IMR-90 (cell line): ENCODE measurements around the gene OR10G7. TPM values are rescaled to one million over a fixed set of nuclear protein-coding genes. Genes with fewer than 3 reads are reported as not detected.

ENCODE experiments used
- ATAC-seq: fragments of 200-7000 bp; cut with Tn5 transposase; 2 replicates; pipeline ENCODE4 v1.9.1; 2020; ENCODE audit warnings: low read depth, mild to moderate bottlenecking, moderate library complexity
- BruUV-seq: library from RNA; stranded (reverse); fragments of 400-500 nt; replicated peaks from 2 replicates; lab custom pipeline; 2021; lab: Mats Ljungman, UMichigan
- CTCF ChIA-PET: fragments of 300-600 bp; formaldehyde crosslinking; extraction: SDS; loops from one replicate; lab custom pipeline; 2021; ENCODE audit warnings: antibody characterized with exemption; lab: Yijun Ruan, JAX
- POLR2A ChIA-PET: fragments of 300-600 bp; sonication (Branson Sonifier 250); formaldehyde crosslinking; loops from one replicate; lab custom pipeline; 2022; ENCODE audit warnings: antibody characterized with exemption; ENCODE audit not compliant: unreplicated experiment; lab: Charles Lee
- DNase-seq: peaks from one replicate; pipeline ENCODE4 v3.0.0; 2013
- H2AFZ ChIP-seq: replicated peaks from 2 replicates; pipeline ENCODE3; 2013; ENCODE audit warnings: low read length, mild to moderate bottlenecking; ENCODE audit not compliant: poor library complexity
- H2AK5ac ChIP-seq: 2 replicates; pipeline ENCODE4 v1.6.1; 2013; ENCODE audit warnings: low read depth, low read length, inconsistent platforms
- H2AK9ac ChIP-seq: replicated peaks from 2 replicates; pipeline ENCODE3; 2013; ENCODE audit warnings: mild to moderate bottlenecking, low read depth, low read length, moderate library complexity; ENCODE audit not compliant: poor library complexity
- H2BK120ac ChIP-seq: 2 replicates; pipeline ENCODE4 v1.6.1; 2013; ENCODE audit warnings: low read depth, low read length, inconsistent platforms
- H2BK15ac ChIP-seq: 3 replicates; pipeline ENCODE4 v1.6.1; 2013; ENCODE audit warnings: low read depth, low read length, inconsistent platforms
- H2BK20ac ChIP-seq: 2 replicates; pipeline ENCODE4 v1.6.1; 2013; ENCODE audit warnings: low read depth, mild to moderate bottlenecking, inconsistent platforms, low read length, moderate library complexity
- H2BK5ac ChIP-seq: 2 replicates; pipeline ENCODE4 v1.6.1; 2013; ENCODE audit warnings: mild to moderate bottlenecking, low read depth, low read length, inconsistent platforms; ENCODE audit not compliant: poor library complexity, severe bottlenecking
- H3K14ac ChIP-seq: replicated peaks from 2 replicates; pipeline ENCODE4 v1.6.1; 2013; ENCODE audit warnings: low read depth, low read length, inconsistent platforms
- H3K18ac ChIP-seq: 2 replicates; pipeline ENCODE4 v1.6.1; 2013; ENCODE audit warnings: low read depth, low read length, control low read depth
- H3K23ac ChIP-seq: 2 replicates; pipeline ENCODE4 v1.6.1; 2013; ENCODE audit warnings: low read depth, low read length, inconsistent platforms
- H3K27ac ChIP-seq: 2 replicates; pipeline ENCODE4 v1.5.1; 2013; ENCODE audit warnings: mild to moderate bottlenecking, control low read depth, low read length; ENCODE audit not compliant: insufficient read depth
- H3K27me3 ChIP-seq: 2 replicates; pipeline ENCODE4 v1.6.1; 2013; ENCODE audit warnings: low read length; ENCODE audit not compliant: control insufficient read depth, insufficient read depth
- H3K36me3 ChIP-seq: 2 replicates; pipeline ENCODE4 v1.6.1; 2013; ENCODE audit warnings: low read length, mixed read lengths; ENCODE audit not compliant: control insufficient read depth, insufficient read depth
- H3K4ac ChIP-seq: 2 replicates; pipeline ENCODE4 v1.6.1; 2013; ENCODE audit warnings: low read depth, low read length, inconsistent platforms
- H3K4me1 ChIP-seq: 2 replicates; pipeline ENCODE4 v1.6.1; 2013; ENCODE audit warnings: low read length, mixed read lengths; ENCODE audit not compliant: control insufficient read depth, insufficient read depth
- H3K4me2 ChIP-seq: 2 replicates; pipeline ENCODE4 v1.6.1; 2013; ENCODE audit warnings: low read depth, mild to moderate bottlenecking, control low read depth, low read length, moderate library complexity
- H3K4me3 ChIP-seq: 2 replicates; pipeline ENCODE4 v1.5.1; 2013; ENCODE audit warnings: low read depth, mild to moderate bottlenecking, control low read depth, low read length, moderate library complexity; ENCODE audit not compliant: insufficient read depth
- H3K56ac ChIP-seq: 2 replicates; pipeline ENCODE4 v1.6.1; 2013; ENCODE audit warnings: low read length, inconsistent platforms; ENCODE audit not compliant: insufficient read depth; ENCODE audit errors: extremely low read depth
- H3K79me1 ChIP-seq, 2 experiments: 2 replicates each; pipeline ENCODE4 v1.6.1; 2013; ENCODE audit warnings: low read length in 2 of 2, inconsistent platforms in 1 of 2, low read depth in 1 of 2
- H3K9ac ChIP-seq: 2 replicates; pipeline ENCODE4 v1.6.1; 2013; ENCODE audit warnings: low read depth, low read length, control low read depth
- H3K9me1 ChIP-seq: 2 replicates; pipeline ENCODE4 v1.6.1; 2013; ENCODE audit warnings: low read length, inconsistent platforms; ENCODE audit not compliant: insufficient read depth
- H3K9me3 ChIP-seq: 2 replicates; pipeline ENCODE4 v1.6.1; 2013; ENCODE audit warnings: low read length; ENCODE audit not compliant: control insufficient read depth, insufficient read depth
- H4K20me1 ChIP-seq: 2 replicates; pipeline ENCODE4 v1.6.1; 2013; ENCODE audit warnings: low read length, inconsistent platforms; ENCODE audit not compliant: insufficient read depth
- H4K5ac ChIP-seq: 2 replicates; pipeline ENCODE4 v1.6.1; 2013; ENCODE audit warnings: mild to moderate bottlenecking, low read depth, low read length, control low read depth
- H4K8ac ChIP-seq, 2 experiments: 2 replicates each; pipeline ENCODE4 v1.6.1; 2013; ENCODE audit warnings: low read depth in 2 of 2, low read length in 2 of 2, control low read depth in 1 of 2, inconsistent platforms in 1 of 2
- H4K91ac ChIP-seq: 2 replicates; pipeline ENCODE4 v1.6.1; 2013; ENCODE audit warnings: low read depth, low read length, inconsistent platforms; ENCODE audit not compliant: insufficient read depth
- BHLHE40 ChIP-seq: fragments of 150-350 bp; IDR thresholded peaks from 2 replicates; pipeline ENCODE4 v1.6.1; 2016; ENCODE audit warnings: mild to moderate bottlenecking, low read depth, low read length
- CEBPB ChIP-seq: IDR thresholded peaks from 2 replicates; pipeline ENCODE4 v1.6.1; 2012; ENCODE audit warnings: low read depth, low read length, improper control_type of control experiment
- CHD1 ChIP-seq: IDR thresholded peaks from 2 replicates; pipeline ENCODE4 v1.6.1; 2012; ENCODE audit warnings: low read depth, low read length, improper control_type of control experiment
- FOS ChIP-seq: fragments of 150-350 bp; IDR thresholded peaks from 2 replicates; pipeline ENCODE4 v1.6.1; 2016; ENCODE audit warnings: low read depth, low read length
- MAFK ChIP-seq: IDR thresholded peaks from 2 replicates; pipeline ENCODE4 v1.6.1; 2012; ENCODE audit warnings: low read depth, low read length, improper control_type of control experiment
- MAZ ChIP-seq: IDR thresholded peaks from 2 replicates; pipeline ENCODE4 v1.6.1; 2012; ENCODE audit warnings: low read depth, mild to moderate bottlenecking, low read length, improper control_type of control experiment, moderate library complexity, borderline replicate concordance
- MXI1 ChIP-seq: IDR thresholded peaks from 2 replicates; pipeline ENCODE4 v1.6.1; 2012; ENCODE audit warnings: low read depth, mild to moderate bottlenecking, low read length, moderate library complexity, borderline replicate concordance
- NFE2L2 ChIP-seq: fragments of 150-350 bp; IDR thresholded peaks from 2 replicates; pipeline ENCODE4 v1.6.1; 2016; ENCODE audit warnings: low read depth, mild to moderate bottlenecking, low read length
- POLR2A ChIP-seq: IDR thresholded peaks from 2 replicates; pipeline ENCODE4 v1.6.1; 2012; ENCODE audit warnings: mild to moderate bottlenecking, low read depth, low read length
- RAD21 ChIP-seq: IDR thresholded peaks from 2 replicates; pipeline ENCODE4 v1.6.1; 2012; ENCODE audit warnings: low read length, improper control_type of control experiment
- RCOR1 ChIP-seq: IDR thresholded peaks from 2 replicates; pipeline ENCODE4 v1.6.1; 2012; ENCODE audit warnings: mild to moderate bottlenecking, low read length, improper control_type of control experiment; ENCODE audit not compliant: insufficient replicate concordance
- RFX5 ChIP-seq: IDR thresholded peaks from 2 replicates; pipeline ENCODE4 v1.8.0; 2012; ENCODE audit warnings: low read depth, mild to moderate bottlenecking, low read length, moderate library complexity
- SMC3 ChIP-seq: fragments of 150-350 bp; IDR thresholded peaks from 2 replicates; pipeline ENCODE4 v1.6.1; 2016; ENCODE audit warnings: low read depth, mild to moderate bottlenecking, antibody characterized with exemption, low read length, moderate library complexity
- WGBS, 2 experiments: methylation state at CpG; one replicate each; pipeline versions ENCODE4 v1.1.5 to v1.1.7; 2013; ENCODE audit warnings: missing lambda C conversion rate in 2 of 2; ENCODE audit not compliant: insufficient read length in 1 of 2; ENCODE audit errors: extremely low coverage in 2 of 2; 5-methylcytosine and 5-hydroxymethylcytosine counted together
- dilution Hi-C: fragments of 300-500 bp; cut with HindIII; formaldehyde crosslinking; loops from one replicate; pipeline ENCODE4 v1.14.3; 2018; ENCODE audit warnings: low sequenced_read_pairs; ENCODE audit not compliant: unreplicated experiment
- in situ Hi-C: fragments of 300-500 bp; cut with MboI; formaldehyde crosslinking; loops from 3 replicates; pipeline ENCODE4 v1.14.3; 2019; ENCODE audit warnings: low sequenced_read_pairs, inconsistent platforms, mixed read lengths
- intact Hi-C: fragments of 100-400 bp; cut with micrococcal nuclease; formaldehyde crosslinking; loops from 2 replicates; pipeline ENCODE4 v1.10.0; 2022
- polyA plus RNA-seq, 3 experiments: library from polyadenylated mRNA; depleted of rRNA; stranded (reverse); fragments of >200 nt; gene quantifications; 2 replicates each; pipeline ENCODE4 v1.2.3, GENCODE V29; 2012; ENCODE audit warnings: low replicate concordance in 1 of 3
- total RNA-seq: library from RNA; depleted of rRNA; stranded (reverse); fragments of >200 nt; gene quantifications from 2 replicates; pipeline ENCODE4 v1.2.3, GENCODE V29; 2012
- TF ChIP-seq, protein P1 (sequence below): fragments of 150-350 bp; IDR thresholded peaks from 2 replicates; pipeline ENCODE4 v1.6.1; 2017; ENCODE audit warnings: mild to moderate bottlenecking, antibody characterized with exemption, low read length, low read depth
- TF ChIP-seq, protein P2 (sequence below): conservative IDR thresholded peaks from 2 replicates; pipeline ENCODE4 v1.5.1; 2012; ENCODE audit warnings: mild to moderate bottlenecking, low read depth, low read length, improper control_type of control experiment
- TF ChIP-seq, protein P3 (sequence below): fragments of 150-350 bp; IDR thresholded peaks from 2 replicates; pipeline ENCODE4 v1.6.1; 2016; ENCODE audit warnings: low read depth, mild to moderate bottlenecking, low read length, moderate library complexity, borderline replicate concordance

The OR10G7 gene
- total and polyA plus RNA-seq, 2 of the 4 experiments (the other 2 are of a cell fraction) = not detected

DNA sequence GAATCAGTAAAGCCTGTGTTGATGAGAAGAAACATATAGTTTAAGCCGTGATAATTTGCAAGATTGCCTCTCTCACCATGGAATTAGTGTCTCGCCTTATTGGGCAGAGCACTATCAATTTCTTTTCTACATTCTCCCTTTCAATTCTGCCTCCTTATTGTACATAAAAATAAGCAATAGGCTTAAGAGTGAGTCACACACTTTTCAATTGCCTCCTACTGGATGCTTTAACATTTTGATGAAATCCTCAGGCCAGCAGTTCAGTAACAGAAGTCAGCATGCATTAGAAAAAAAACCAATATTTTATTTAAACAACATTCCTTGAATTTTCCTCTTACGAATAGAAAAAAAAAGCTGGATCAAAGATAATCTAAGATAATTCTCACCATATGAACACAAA lies 40.4 kb upstream of the OR10G7 start:
- H3K27me3 ChIP-seq = peaks cover 15% of the 10 kb centered on the region
- CTCF ChIA-PET = interaction anchor here (0.6 to 1.3 kb wide), 2 partner anchors 10 to 269 kb away, joined by 3 to 4 read pairs; no protein-coding TSS in a partner anchor
- H2BK20ac ChIP-seq = no peak overlapping the region
- POLR2A ChIA-PET = no interaction called here
- H3K4me1 ChIP-seq = no peaks in the 10 kb centered on the region; the same call in 1 of the 2 replicates
- H4K20me1 ChIP-seq = no peaks in the 10 kb centered on the region
- no peak overlapping the region for H3K4ac ChIP-seq
- H3K18ac ChIP-seq = no peak overlapping the region
- H2BK15ac ChIP-seq = no peak overlapping the region
- no TSS peak for BruUV-seq
- H3K4me3 ChIP-seq = no peak overlapping the region
- H2AK9ac ChIP-seq = no peak overlapping the region
- no peak overlapping the region for H3K4me2 ChIP-seq
- in situ Hi-C loops (no loop called here), intact Hi-C loops (no loop called here), dilution Hi-C loops (no loop called here)
- H3K9me1 ChIP-seq = no peaks in the 10 kb centered on the region
- no peak overlapping the region for H2AFZ ChIP-seq
- ATAC-seq (peak; percentile 57), DNase-seq (no peak)
- H3K9me3 ChIP-seq = no peaks in the 10 kb centered on the region
- H2BK120ac ChIP-seq = no peak overlapping the region
- no peak overlapping the region for H2BK5ac ChIP-seq
- no peak overlapping the region for H3K9ac ChIP-seq
- H3K36me3 ChIP-seq = no peaks in the 10 kb centered on the region
- TF ChIP-seq FOS (no peak), CEBPB (no peak), RFX5 (no peak), MAZ (no peak), NFE2L2 (no peak), MXI1 (no peak), RAD21 (no peak), CHD1 (no peak), SMC3 (no peak), MAFK (no peak), POLR2A (no peak), RCOR1 (no peak), BHLHE40 (no peak)
- TF ChIP-seq, protein P1, sequence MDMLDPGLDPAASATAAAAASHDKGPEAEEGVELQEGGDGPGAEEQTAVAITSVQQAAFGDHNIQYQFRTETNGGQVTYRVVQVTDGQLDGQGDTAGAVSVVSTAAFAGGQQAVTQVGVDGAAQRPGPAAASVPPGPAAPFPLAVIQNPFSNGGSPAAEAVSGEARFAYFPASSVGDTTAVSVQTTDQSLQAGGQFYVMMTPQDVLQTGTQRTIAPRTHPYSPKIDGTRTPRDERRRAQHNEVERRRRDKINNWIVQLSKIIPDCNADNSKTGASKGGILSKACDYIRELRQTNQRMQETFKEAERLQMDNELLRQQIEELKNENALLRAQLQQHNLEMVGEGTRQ = no peak
- TF ChIP-seq, protein P2, sequence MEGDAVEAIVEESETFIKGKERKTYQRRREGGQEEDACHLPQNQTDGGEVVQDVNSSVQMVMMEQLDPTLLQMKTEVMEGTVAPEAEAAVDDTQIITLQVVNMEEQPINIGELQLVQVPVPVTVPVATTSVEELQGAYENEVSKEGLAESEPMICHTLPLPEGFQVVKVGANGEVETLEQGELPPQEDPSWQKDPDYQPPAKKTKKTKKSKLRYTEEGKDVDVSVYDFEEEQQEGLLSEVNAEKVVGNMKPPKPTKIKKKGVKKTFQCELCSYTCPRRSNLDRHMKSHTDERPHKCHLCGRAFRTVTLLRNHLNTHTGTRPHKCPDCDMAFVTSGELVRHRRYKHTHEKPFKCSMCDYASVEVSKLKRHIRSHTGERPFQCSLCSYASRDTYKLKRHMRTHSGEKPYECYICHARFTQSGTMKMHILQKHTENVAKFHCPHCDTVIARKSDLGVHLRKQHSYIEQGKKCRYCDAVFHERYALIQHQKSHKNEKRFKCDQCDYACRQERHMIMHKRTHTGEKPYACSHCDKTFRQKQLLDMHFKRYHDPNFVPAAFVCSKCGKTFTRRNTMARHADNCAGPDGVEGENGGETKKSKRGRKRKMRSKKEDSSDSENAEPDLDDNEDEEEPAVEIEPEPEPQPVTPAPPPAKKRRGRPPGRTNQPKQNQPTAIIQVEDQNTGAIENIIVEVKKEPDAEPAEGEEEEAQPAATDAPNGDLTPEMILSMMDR = no peak
- TF ChIP-seq, protein P3, sequence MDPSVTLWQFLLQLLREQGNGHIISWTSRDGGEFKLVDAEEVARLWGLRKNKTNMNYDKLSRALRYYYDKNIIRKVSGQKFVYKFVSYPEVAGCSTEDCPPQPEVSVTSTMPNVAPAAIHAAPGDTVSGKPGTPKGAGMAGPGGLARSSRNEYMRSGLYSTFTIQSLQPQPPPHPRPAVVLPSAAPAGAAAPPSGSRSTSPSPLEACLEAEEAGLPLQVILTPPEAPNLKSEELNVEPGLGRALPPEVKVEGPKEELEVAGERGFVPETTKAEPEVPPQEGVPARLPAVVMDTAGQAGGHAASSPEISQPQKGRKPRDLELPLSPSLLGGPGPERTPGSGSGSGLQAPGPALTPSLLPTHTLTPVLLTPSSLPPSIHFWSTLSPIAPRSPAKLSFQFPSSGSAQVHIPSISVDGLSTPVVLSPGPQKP = no peak
- no peaks in the 10 kb centered on the region for H3K79me1 ChIP-seq
- no peak overlapping the region for H4K8ac ChIP-seq
- H4K91ac ChIP-seq = no peak overlapping the region
- no peak overlapping the region for H3K14ac ChIP-seq
- H3K23ac ChIP-seq = no peak overlapping the region
- no peak overlapping the region for H3K56ac ChIP-seq
- no peak overlapping the region for H4K5ac ChIP-seq
- H3K27ac ChIP-seq = no peak overlapping the region
- WGBS, 2 experiments = no CpG with 5 or more reads among the region's 3 CpGs
- no peak overlapping the region for H2AK5ac ChIP-seq
